IMR-90 (cell line): ENCODE measurements around the gene ROR2. TPM values are rescaled to one million over a fixed set of nuclear protein-coding genes. Genes with fewer than 3 reads are reported as not detected.

Experiments
- ATAC-seq: fragments of 200-7000 bp; cut with Tn5 transposase; 2 replicates; pipeline ENCODE4 v1.9.1; 2020; ENCODE audit warnings: low read depth, mild to moderate bottlenecking, moderate library complexity
- BruUV-seq: library from RNA; stranded (reverse); fragments of 400-500 nt; replicated peaks from 2 replicates; lab custom pipeline; 2021; lab: Mats Ljungman, UMichigan
- CTCF ChIA-PET: fragments of 300-600 bp; formaldehyde crosslinking; extraction: SDS; loops from one replicate; lab custom pipeline; 2021; ENCODE audit warnings: antibody characterized with exemption; lab: Yijun Ruan, JAX
- POLR2A ChIA-PET: fragments of 300-600 bp; sonication (Branson Sonifier 250); formaldehyde crosslinking; loops from one replicate; lab custom pipeline; 2022; ENCODE audit warnings: antibody characterized with exemption; ENCODE audit not compliant: unreplicated experiment; lab: Charles Lee
- DNase-seq: peaks from one replicate; pipeline ENCODE4 v3.0.0; 2013
- H2AFZ ChIP-seq: replicated peaks from 2 replicates; pipeline ENCODE3; 2013; ENCODE audit warnings: low read length, mild to moderate bottlenecking; ENCODE audit not compliant: poor library complexity
- H2AK5ac ChIP-seq: 2 replicates; pipeline ENCODE4 v1.6.1; 2013; ENCODE audit warnings: low read depth, low read length, inconsistent platforms
- H2AK9ac ChIP-seq: replicated peaks from 2 replicates; pipeline ENCODE3; 2013; ENCODE audit warnings: mild to moderate bottlenecking, low read depth, low read length, moderate library complexity; ENCODE audit not compliant: poor library complexity
- H2BK120ac ChIP-seq: 2 replicates; pipeline ENCODE4 v1.6.1; 2013; ENCODE audit warnings: low read depth, low read length, inconsistent platforms
- H2BK15ac ChIP-seq: 3 replicates; pipeline ENCODE4 v1.6.1; 2013; ENCODE audit warnings: low read depth, low read length, inconsistent platforms
- H2BK20ac ChIP-seq: 2 replicates; pipeline ENCODE4 v1.6.1; 2013; ENCODE audit warnings: low read depth, mild to moderate bottlenecking, inconsistent platforms, low read length, moderate library complexity
- H2BK5ac ChIP-seq: 2 replicates; pipeline ENCODE4 v1.6.1; 2013; ENCODE audit warnings: mild to moderate bottlenecking, low read depth, low read length, inconsistent platforms; ENCODE audit not compliant: poor library complexity, severe bottlenecking
- H3K14ac ChIP-seq: replicated peaks from 2 replicates; pipeline ENCODE4 v1.6.1; 2013; ENCODE audit warnings: low read depth, low read length, inconsistent platforms
- H3K18ac ChIP-seq: 2 replicates; pipeline ENCODE4 v1.6.1; 2013; ENCODE audit warnings: low read depth, low read length, control low read depth
- H3K23ac ChIP-seq: 2 replicates; pipeline ENCODE4 v1.6.1; 2013; ENCODE audit warnings: low read depth, low read length, inconsistent platforms
- H3K27ac ChIP-seq: 2 replicates; pipeline ENCODE4 v1.5.1; 2013; ENCODE audit warnings: mild to moderate bottlenecking, control low read depth, low read length; ENCODE audit not compliant: insufficient read depth
- H3K27me3 ChIP-seq: 2 replicates; pipeline ENCODE4 v1.6.1; 2013; ENCODE audit warnings: low read length; ENCODE audit not compliant: control insufficient read depth, insufficient read depth
- H3K36me3 ChIP-seq: 2 replicates; pipeline ENCODE4 v1.6.1; 2013; ENCODE audit warnings: low read length, mixed read lengths; ENCODE audit not compliant: control insufficient read depth, insufficient read depth
- H3K4ac ChIP-seq: 2 replicates; pipeline ENCODE4 v1.6.1; 2013; ENCODE audit warnings: low read depth, low read length, inconsistent platforms
- H3K4me1 ChIP-seq: 2 replicates; pipeline ENCODE4 v1.6.1; 2013; ENCODE audit warnings: low read length, mixed read lengths; ENCODE audit not compliant: control insufficient read depth, insufficient read depth
- H3K4me2 ChIP-seq: 2 replicates; pipeline ENCODE4 v1.6.1; 2013; ENCODE audit warnings: low read depth, mild to moderate bottlenecking, control low read depth, low read length, moderate library complexity
- H3K4me3 ChIP-seq: 2 replicates; pipeline ENCODE4 v1.5.1; 2013; ENCODE audit warnings: low read depth, mild to moderate bottlenecking, control low read depth, low read length, moderate library complexity; ENCODE audit not compliant: insufficient read depth
- H3K56ac ChIP-seq: 2 replicates; pipeline ENCODE4 v1.6.1; 2013; ENCODE audit warnings: low read length, inconsistent platforms; ENCODE audit not compliant: insufficient read depth; ENCODE audit errors: extremely low read depth
- H3K79me1 ChIP-seq, 2 experiments: 2 replicates each; pipeline ENCODE4 v1.6.1; 2013; ENCODE audit warnings: low read length in 2 of 2, inconsistent platforms in 1 of 2, low read depth in 1 of 2
- H3K9ac ChIP-seq: 2 replicates; pipeline ENCODE4 v1.6.1; 2013; ENCODE audit warnings: low read depth, low read length, control low read depth
- H3K9me1 ChIP-seq: 2 replicates; pipeline ENCODE4 v1.6.1; 2013; ENCODE audit warnings: low read length, inconsistent platforms; ENCODE audit not compliant: insufficient read depth
- H3K9me3 ChIP-seq: 2 replicates; pipeline ENCODE4 v1.6.1; 2013; ENCODE audit warnings: low read length; ENCODE audit not compliant: control insufficient read depth, insufficient read depth
- H4K20me1 ChIP-seq: 2 replicates; pipeline ENCODE4 v1.6.1; 2013; ENCODE audit warnings: low read length, inconsistent platforms; ENCODE audit not compliant: insufficient read depth
- H4K5ac ChIP-seq: 2 replicates; pipeline ENCODE4 v1.6.1; 2013; ENCODE audit warnings: mild to moderate bottlenecking, low read depth, low read length, control low read depth
- H4K8ac ChIP-seq, 2 experiments: 2 replicates each; pipeline ENCODE4 v1.6.1; 2013; ENCODE audit warnings: low read depth in 2 of 2, low read length in 2 of 2, control low read depth in 1 of 2, inconsistent platforms in 1 of 2
- H4K91ac ChIP-seq: 2 replicates; pipeline ENCODE4 v1.6.1; 2013; ENCODE audit warnings: low read depth, low read length, inconsistent platforms; ENCODE audit not compliant: insufficient read depth
- BHLHE40 ChIP-seq: fragments of 150-350 bp; IDR thresholded peaks from 2 replicates; pipeline ENCODE4 v1.6.1; 2016; ENCODE audit warnings: mild to moderate bottlenecking, low read depth, low read length
- CEBPB ChIP-seq: IDR thresholded peaks from 2 replicates; pipeline ENCODE4 v1.6.1; 2012; ENCODE audit warnings: low read depth, low read length, improper control_type of control experiment
- CHD1 ChIP-seq: IDR thresholded peaks from 2 replicates; pipeline ENCODE4 v1.6.1; 2012; ENCODE audit warnings: low read depth, low read length, improper control_type of control experiment
- FOS ChIP-seq: fragments of 150-350 bp; IDR thresholded peaks from 2 replicates; pipeline ENCODE4 v1.6.1; 2016; ENCODE audit warnings: low read depth, low read length
- MAFK ChIP-seq: IDR thresholded peaks from 2 replicates; pipeline ENCODE4 v1.6.1; 2012; ENCODE audit warnings: low read depth, low read length, improper control_type of control experiment
- MAZ ChIP-seq: IDR thresholded peaks from 2 replicates; pipeline ENCODE4 v1.6.1; 2012; ENCODE audit warnings: low read depth, mild to moderate bottlenecking, low read length, improper control_type of control experiment, moderate library complexity, borderline replicate concordance
- MXI1 ChIP-seq: IDR thresholded peaks from 2 replicates; pipeline ENCODE4 v1.6.1; 2012; ENCODE audit warnings: low read depth, mild to moderate bottlenecking, low read length, moderate library complexity, borderline replicate concordance
- NFE2L2 ChIP-seq: fragments of 150-350 bp; IDR thresholded peaks from 2 replicates; pipeline ENCODE4 v1.6.1; 2016; ENCODE audit warnings: low read depth, mild to moderate bottlenecking, low read length
- POLR2A ChIP-seq: IDR thresholded peaks from 2 replicates; pipeline ENCODE4 v1.6.1; 2012; ENCODE audit warnings: mild to moderate bottlenecking, low read depth, low read length
- RAD21 ChIP-seq: IDR thresholded peaks from 2 replicates; pipeline ENCODE4 v1.6.1; 2012; ENCODE audit warnings: low read length, improper control_type of control experiment
- RCOR1 ChIP-seq: IDR thresholded peaks from 2 replicates; pipeline ENCODE4 v1.6.1; 2012; ENCODE audit warnings: mild to moderate bottlenecking, low read length, improper control_type of control experiment; ENCODE audit not compliant: insufficient replicate concordance
- RFX5 ChIP-seq: IDR thresholded peaks from 2 replicates; pipeline ENCODE4 v1.8.0; 2012; ENCODE audit warnings: low read depth, mild to moderate bottlenecking, low read length, moderate library complexity
- SMC3 ChIP-seq: fragments of 150-350 bp; IDR thresholded peaks from 2 replicates; pipeline ENCODE4 v1.6.1; 2016; ENCODE audit warnings: low read depth, mild to moderate bottlenecking, antibody characterized with exemption, low read length, moderate library complexity
- WGBS, 2 experiments: methylation state at CpG; one replicate each; pipeline versions ENCODE4 v1.1.5 to v1.1.7; 2013; ENCODE audit warnings: missing lambda C conversion rate in 2 of 2; ENCODE audit not compliant: insufficient read length in 1 of 2; ENCODE audit errors: extremely low coverage in 2 of 2; 5-methylcytosine and 5-hydroxymethylcytosine counted together
- dilution Hi-C: fragments of 300-500 bp; cut with HindIII; formaldehyde crosslinking; loops from one replicate; pipeline ENCODE4 v1.14.3; 2018; ENCODE audit warnings: low sequenced_read_pairs; ENCODE audit not compliant: unreplicated experiment
- in situ Hi-C: fragments of 300-500 bp; cut with MboI; formaldehyde crosslinking; loops from 3 replicates; pipeline ENCODE4 v1.14.3; 2019; ENCODE audit warnings: low sequenced_read_pairs, inconsistent platforms, mixed read lengths
- intact Hi-C: fragments of 100-400 bp; cut with micrococcal nuclease; formaldehyde crosslinking; loops from 2 replicates; pipeline ENCODE4 v1.10.0; 2022
- polyA plus RNA-seq, 3 experiments: library from polyadenylated mRNA; depleted of rRNA; stranded (reverse); fragments of >200 nt; gene quantifications; 2 replicates each; pipeline ENCODE4 v1.2.3, GENCODE V29; 2012; ENCODE audit warnings: low replicate concordance in 1 of 3
- total RNA-seq: library from RNA; depleted of rRNA; stranded (reverse); fragments of >200 nt; gene quantifications from 2 replicates; pipeline ENCODE4 v1.2.3, GENCODE V29; 2012
- TF ChIP-seq, protein P1 (sequence below): conservative IDR thresholded peaks from 2 replicates; pipeline ENCODE4 v1.5.1; 2012; ENCODE audit warnings: mild to moderate bottlenecking, low read depth, low read length, improper control_type of control experiment
- TF ChIP-seq, protein P2 (sequence below): fragments of 150-350 bp; IDR thresholded peaks from 2 replicates; pipeline ENCODE4 v1.6.1; 2017; ENCODE audit warnings: mild to moderate bottlenecking, antibody characterized with exemption, low read length, low read depth
- TF ChIP-seq, protein P3 (sequence below): fragments of 150-350 bp; IDR thresholded peaks from 2 replicates; pipeline ENCODE4 v1.6.1; 2016; ENCODE audit warnings: low read depth, mild to moderate bottlenecking, low read length, moderate library complexity, borderline replicate concordance

The ROR2 gene
- total and polyA plus RNA-seq, 2 of the 4 experiments (the other 2 are of a cell fraction), result 2.3 to 4.8 TPM

DNA sequence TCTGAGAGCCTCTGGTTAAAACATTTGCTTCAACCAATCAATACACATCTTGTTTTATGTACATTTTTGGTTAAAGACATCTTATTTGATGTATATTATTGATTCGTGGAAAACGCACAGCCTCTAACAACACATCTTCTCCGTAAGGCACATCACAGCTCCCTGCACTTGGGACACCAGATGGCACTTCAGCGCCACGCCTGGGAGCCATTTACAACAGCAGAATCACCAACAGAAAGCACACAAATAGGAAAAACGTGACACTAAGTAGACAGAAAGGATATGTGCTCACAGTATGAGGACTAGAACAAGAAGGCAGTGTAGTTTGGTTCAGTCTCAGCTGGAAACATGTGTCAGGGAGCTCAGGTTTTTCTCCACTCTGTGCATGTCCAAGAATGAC, 199.7 kb downstream of the ROR2 start:
- no peak for ATAC-seq
- Histone ChIP-seq H3K27me3 (no peaks in the 10 kb centered on the region), H4K8ac (no peak overlapping the region), H2BK120ac (no peak overlapping the region), H3K4me3 (no peak overlapping the region), H2AFZ (no peak overlapping the region), H3K79me1 (no peaks in the 10 kb centered on the region), H2BK15ac (no peak overlapping the region), H4K5ac (no peak overlapping the region), H3K9me1 (peaks cover 3% of the 10 kb centered on the region; the same call in 1 of the 2 replicates), H3K23ac (no peak overlapping the region), H3K56ac (no peak overlapping the region), H3K9me3 (no peaks in the 10 kb centered on the region), H2BK5ac (no peak overlapping the region), H2BK20ac (no peak overlapping the region), H2AK5ac (peak overlapping the region; percentile 6; the same call in 1 of the 2 replicates), H4K20me1 (no peaks in the 10 kb centered on the region), H3K36me3 (peaks cover 16% of the 10 kb centered on the region; the same call in 1 of the 2 replicates), H2AK9ac (no peak overlapping the region), H3K4ac (no peak overlapping the region), H3K9ac (no peak overlapping the region), H3K27ac (no peak overlapping the region), H4K91ac (no peak overlapping the region), H3K18ac (no peak overlapping the region), H3K14ac (no peak overlapping the region), H3K4me1 (peaks cover 3% of the 10 kb centered on the region; the same call in 1 of the 2 replicates), H3K4me2 (no peak overlapping the region)
- in situ Hi-C loops (no loop called here), intact Hi-C loops (no loop called here), dilution Hi-C loops (no loop called here)
- ChIA-PET CTCF (no interaction called here), POLR2A (no interaction called here)
- no peak for DNase-seq
- no CpG with 5 or more reads among the region's 6 CpGs for WGBS, 2 experiments
- TF ChIP-seq RFX5, result no peak
- TF ChIP-seq MAZ, result no peak
- TF ChIP-seq, protein P1, sequence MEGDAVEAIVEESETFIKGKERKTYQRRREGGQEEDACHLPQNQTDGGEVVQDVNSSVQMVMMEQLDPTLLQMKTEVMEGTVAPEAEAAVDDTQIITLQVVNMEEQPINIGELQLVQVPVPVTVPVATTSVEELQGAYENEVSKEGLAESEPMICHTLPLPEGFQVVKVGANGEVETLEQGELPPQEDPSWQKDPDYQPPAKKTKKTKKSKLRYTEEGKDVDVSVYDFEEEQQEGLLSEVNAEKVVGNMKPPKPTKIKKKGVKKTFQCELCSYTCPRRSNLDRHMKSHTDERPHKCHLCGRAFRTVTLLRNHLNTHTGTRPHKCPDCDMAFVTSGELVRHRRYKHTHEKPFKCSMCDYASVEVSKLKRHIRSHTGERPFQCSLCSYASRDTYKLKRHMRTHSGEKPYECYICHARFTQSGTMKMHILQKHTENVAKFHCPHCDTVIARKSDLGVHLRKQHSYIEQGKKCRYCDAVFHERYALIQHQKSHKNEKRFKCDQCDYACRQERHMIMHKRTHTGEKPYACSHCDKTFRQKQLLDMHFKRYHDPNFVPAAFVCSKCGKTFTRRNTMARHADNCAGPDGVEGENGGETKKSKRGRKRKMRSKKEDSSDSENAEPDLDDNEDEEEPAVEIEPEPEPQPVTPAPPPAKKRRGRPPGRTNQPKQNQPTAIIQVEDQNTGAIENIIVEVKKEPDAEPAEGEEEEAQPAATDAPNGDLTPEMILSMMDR, result no peak
- TF ChIP-seq, protein P2, sequence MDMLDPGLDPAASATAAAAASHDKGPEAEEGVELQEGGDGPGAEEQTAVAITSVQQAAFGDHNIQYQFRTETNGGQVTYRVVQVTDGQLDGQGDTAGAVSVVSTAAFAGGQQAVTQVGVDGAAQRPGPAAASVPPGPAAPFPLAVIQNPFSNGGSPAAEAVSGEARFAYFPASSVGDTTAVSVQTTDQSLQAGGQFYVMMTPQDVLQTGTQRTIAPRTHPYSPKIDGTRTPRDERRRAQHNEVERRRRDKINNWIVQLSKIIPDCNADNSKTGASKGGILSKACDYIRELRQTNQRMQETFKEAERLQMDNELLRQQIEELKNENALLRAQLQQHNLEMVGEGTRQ, result no peak
- TF ChIP-seq RCOR1, result no peak
- TF ChIP-seq CEBPB, result no peak
- no peak for TF ChIP-seq MAFK
- no peak for TF ChIP-seq SMC3
- no peak for TF ChIP-seq BHLHE40
- TF ChIP-seq FOS, result no peak
- TF ChIP-seq RAD21, result no peak
- no peak for TF ChIP-seq POLR2A
- TF ChIP-seq, protein P3, sequence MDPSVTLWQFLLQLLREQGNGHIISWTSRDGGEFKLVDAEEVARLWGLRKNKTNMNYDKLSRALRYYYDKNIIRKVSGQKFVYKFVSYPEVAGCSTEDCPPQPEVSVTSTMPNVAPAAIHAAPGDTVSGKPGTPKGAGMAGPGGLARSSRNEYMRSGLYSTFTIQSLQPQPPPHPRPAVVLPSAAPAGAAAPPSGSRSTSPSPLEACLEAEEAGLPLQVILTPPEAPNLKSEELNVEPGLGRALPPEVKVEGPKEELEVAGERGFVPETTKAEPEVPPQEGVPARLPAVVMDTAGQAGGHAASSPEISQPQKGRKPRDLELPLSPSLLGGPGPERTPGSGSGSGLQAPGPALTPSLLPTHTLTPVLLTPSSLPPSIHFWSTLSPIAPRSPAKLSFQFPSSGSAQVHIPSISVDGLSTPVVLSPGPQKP, result no peak
- TF ChIP-seq MXI1, result no peak
- no peak for TF ChIP-seq NFE2L2
- TF ChIP-seq CHD1, result no peak
- BruUV-seq, result no TSS peak
